ENCODE results near the gene ASTL.

- TF ChIP-seq ATF3 (IDR thresholded peaks at IDR 0.05) (no peak), CTCF (IDR thresholded peaks at IDR 0.05; ENCODE audit: low read depth, low read length, missing input control) (no peak), RAD21 (IDR thresholded peaks at IDR 0.05) (no peak), HNF4G (IDR thresholded peaks at IDR 0.05) (no peak), JUND (IDR thresholded peaks at IDR 0.05) (no peak), MAX (IDR thresholded peaks at IDR 0.05) (no peak), REST (IDR thresholded peaks at IDR 0.05) (no peak), TAF1 (conservative IDR thresholded peaks at IDR 0.05) (no peak)
Measured at GRCh38 chr2:96123290-96123689, 15.0 kb downstream of the ASTL start.

Data from liver (tissue), 3 donors.